Keratinocyte (primary cell): ENCODE measurements around the gene AMN. TPM values are rescaled to one million over a fixed set of nuclear protein-coding genes. Genes with fewer than 3 reads are reported as not detected.
A peak's percentile ranks its signal among the peaks of the same experiment; 100 is the strongest.

Source experiments
- DNase-seq: peaks from one replicate; pipeline ENCODE4 v3.0.0-alpha.2; 2011; ENCODE audit warnings: low read depth, missing footprints, low spot score
- FAIRE-seq: peaks from 2 replicates; lab custom pipeline; 2011; peaks lifted over from hg19 to GRCh38; lab: Jason Lieb, UNC
- H2AFZ ChIP-seq: 2 replicates; pipeline ENCODE4 v1.6.0; 2012; ENCODE audit warnings: low read length, control low read depth, inconsistent platforms; ENCODE audit not compliant: control insufficient read depth
- H3K27ac ChIP-seq: 2 replicates; pipeline ENCODE4 v1.5.1; 2011; ENCODE audit warnings: low read length; ENCODE audit not compliant: control insufficient read depth, insufficient read depth
- H3K27me3 ChIP-seq: 3 replicates; pipeline ENCODE4 v1.6.0; 2011; ENCODE audit warnings: low read length; ENCODE audit not compliant: control insufficient read depth, insufficient read depth; ENCODE audit errors: extremely low read depth
- H3K36me3 ChIP-seq, 2 experiments: 2 replicates in 1 of 2; 3 replicates in 1 of 2; pipeline ENCODE4 v1.5.1; 2011; ENCODE audit warnings: low read length in 2 of 2, mild to moderate bottlenecking in 1 of 2; ENCODE audit not compliant: control insufficient read depth in 2 of 2, insufficient read depth in 2 of 2; ENCODE audit errors: extremely low read depth in 1 of 2
- H3K4me1 ChIP-seq: 3 replicates; pipeline ENCODE4 v1.5.1; 2011; ENCODE audit warnings: low read length; ENCODE audit not compliant: control insufficient read depth, insufficient read depth; ENCODE audit errors: extremely low read depth
- H3K4me2 ChIP-seq: 3 replicates; pipeline ENCODE4 v1.6.0; 2011; ENCODE audit warnings: low read depth, low read length; ENCODE audit not compliant: control insufficient read depth, insufficient read depth; ENCODE audit errors: extremely low read depth
- H3K4me3 ChIP-seq, 3 experiments: fragments of 200-600 bp in 1 of 3; sonication (generic) in 1 of 3; 2 replicates in 2 of 3; 3 replicates in 1 of 3; pipeline ENCODE4 v1.5.1; 2011 to 2016; ENCODE audit warnings: low read length in 3 of 3, mild to moderate bottlenecking in 3 of 3, control low read depth in 2 of 3, inconsistent platforms in 1 of 3, low read depth in 1 of 3, mixed read lengths in 1 of 3, mixed run types in 1 of 3, moderate library complexity in 1 of 3; ENCODE audit not compliant: control insufficient read depth in 2 of 3, insufficient read depth in 2 of 3; ENCODE audit errors: extremely low read depth in 1 of 3
- H3K79me2 ChIP-seq: 2 replicates; pipeline ENCODE4 v1.6.0; 2012; ENCODE audit warnings: low read length; ENCODE audit not compliant: control insufficient read depth, insufficient read depth
- H3K9ac ChIP-seq: 3 replicates; pipeline ENCODE4 v1.6.0; 2011; ENCODE audit warnings: low read length; ENCODE audit not compliant: control insufficient read depth, insufficient read depth; ENCODE audit errors: extremely low read depth
- H3K9me1 ChIP-seq: 3 replicates; pipeline ENCODE4 v1.6.0; 2011; ENCODE audit warnings: low read length; ENCODE audit not compliant: control insufficient read depth, insufficient read depth; ENCODE audit errors: extremely low read depth
- H3K9me3 ChIP-seq: 2 replicates; pipeline ENCODE4 v1.5.1; 2012; ENCODE audit warnings: low read depth, low read length; ENCODE audit not compliant: control insufficient read depth
- H4K20me1 ChIP-seq: 3 replicates; pipeline ENCODE4 v1.6.0; 2011; ENCODE audit warnings: low read length; ENCODE audit not compliant: control insufficient read depth, insufficient read depth; ENCODE audit errors: extremely low read depth
- CTCF ChIP-seq, 3 experiments: IDR thresholded peaks in 1 of 3; conservative IDR thresholded peaks in 1 of 3; optimal IDR thresholded peaks in 1 of 3; 2 replicates in 2 of 3; 3 replicates in 1 of 3; pipeline versions ENCODE3 to v1.5.1; 2011; ENCODE audit warnings: low read length in 3 of 3, mild to moderate bottlenecking in 3 of 3, moderate library complexity in 2 of 3, control low read depth in 1 of 3, inconsistent platforms in 1 of 3; ENCODE audit not compliant: insufficient read depth in 2 of 3; ENCODE audit errors: extremely low read depth in 1 of 3
- EZH2 ChIP-seq: IDR thresholded peaks from one replicate; pipeline ENCODE4 v1.6.1; 2012; ENCODE audit warnings: inconsistent platforms, mild to moderate bottlenecking, low read length, moderate library complexity
- dilution Hi-C: fragments of 300-500 bp; cut with MboI; formaldehyde crosslinking; loops from one replicate; pipeline ENCODE4 v1.7.0; 2020; ENCODE audit warnings: low sequenced_read_pairs; ENCODE audit not compliant: extremely low pct_ligation_motif_present
- polyA plus RNA-seq, 5 experiments: library from polyadenylated mRNA; depleted of rRNA in 3 of 5; stranded (reverse) in 3 of 5; stranded (forward) in 1 of 5; unstranded in 1 of 5; fragments of >200 nt; gene quantifications; 1 replicate in 1 of 5; 2 replicates in 3 of 5; 3 replicates in 1 of 5; pipeline versions ENCODE4 v1.2.1 to v1.2.3, GENCODE V29; 2011 to 2012; ENCODE audit warnings: missing spikeins in 2 of 5, low read depth in 1 of 5, low replicate concordance in 1 of 5

The AMN gene
- polyA plus RNA-seq, 1 donor (not counting 4 experiments of a cell fraction or from before 2014, with no cell fraction given) = 0.22 TPM

GRCh38 chr14:102917056-102917385, 5.4 kb upstream of the AMN start:
- no peak overlapping the region for H2AFZ ChIP-seq
- H4K20me1 ChIP-seq = no peaks in the 10 kb centered on the region
- peaks cover 3% of the 10 kb centered on the region for H3K27me3 ChIP-seq
- peaks cover 1% of the 10 kb centered on the region for H3K9me3 ChIP-seq
- TF ChIP-seq EZH2 (no peak), CTCF (optimal IDR thresholded peaks at IDR 0.05 in 1 of 3, IDR thresholded peaks at IDR 0.05 in 1 of 3, conservative IDR thresholded peaks at IDR 0.05 in 1 of 3; ENCODE audit: extremely low read depth in 1 of 3, insufficient read depth in 2 of 3, low read length in 3 of 3) (no peak)
- no peak overlapping the region for H3K9ac ChIP-seq
- H3K4me2 ChIP-seq = no peak overlapping the region
- dilution Hi-C loops = no loop called here
- no peaks in the 10 kb centered on the region for H3K79me2 ChIP-seq
- no peak overlapping the region for H3K27ac ChIP-seq
- FAIRE-seq (no peak), DNase-seq (no peak)
- H3K36me3 ChIP-seq = no peaks in the 10 kb centered on the region
- H3K4me1 ChIP-seq = no peaks in the 10 kb centered on the region
- H3K4me3 ChIP-seq = no peak overlapping the region
- H3K9me1 ChIP-seq = no peaks in the 10 kb centered on the region

GRCh38 chr14:102917469-102918211, 4.8 kb upstream of the AMN start:
- dilution Hi-C loops = no loop called here
- Histone ChIP-seq H3K4me1 (no peaks in the 10 kb centered on the region), H3K27me3 (peaks cover 9% of the 10 kb centered on the region), H3K79me2 (no peaks in the 10 kb centered on the region), H3K4me3 (no peak overlapping the region), H2AFZ (no peak overlapping the region), H3K27ac (no peak overlapping the region), H3K9me3 (peaks cover 1% of the 10 kb centered on the region), H3K36me3 (no peaks in the 10 kb centered on the region), H3K4me2 (no peak overlapping the region), H3K9me1 (no peaks in the 10 kb centered on the region), H4K20me1 (no peaks in the 10 kb centered on the region), H3K9ac (no peak overlapping the region)
- TF ChIP-seq EZH2 (no peak), CTCF (optimal IDR thresholded peaks at IDR 0.05 in 1 of 3, IDR thresholded peaks at IDR 0.05 in 1 of 3, conservative IDR thresholded peaks at IDR 0.05 in 1 of 3; ENCODE audit: extremely low read depth in 1 of 3, insufficient read depth in 2 of 3, low read length in 3 of 3) (peak; percentile 60 to 69 (median 61))
- DNase-seq (no peak), FAIRE-seq (no peak)
